SK-N-SH treated with all-trans-retinoic acid at 6 μM for 48 hours (cell line): ENCODE measurements around the gene QPCT.

Source experiments
- TOX ChIP-seq: fragments of 250-450 bp; sonication (Bioruptor Pico); IDR thresholded peaks from 2 replicates; pipeline ENCODE4 v1.8.0; 2021; ENCODE audit warnings: mild to moderate bottlenecking, moderate library complexity, borderline replicate concordance
- ZFP3 ChIP-seq: fragments of 250-450 bp; sonication (Bioruptor Pico); IDR thresholded peaks from 2 replicates; pipeline ENCODE4 v1.5.0; 2020; ENCODE audit warnings: mild to moderate bottlenecking, moderate library complexity
- TF ChIP-seq, protein P1 (sequence below): fragments of 250-450 bp; sonication (Bioruptor Pico); IDR thresholded peaks from 2 replicates; pipeline ENCODE4 v1.5.1; 2020; ENCODE audit warnings: low read depth, mild to moderate bottlenecking, moderate library complexity

- TF ChIP-seq TOX (no peak), ZFP3 (CRISPR knock-in tag) (no peak)
- TF ChIP-seq, protein P1, sequence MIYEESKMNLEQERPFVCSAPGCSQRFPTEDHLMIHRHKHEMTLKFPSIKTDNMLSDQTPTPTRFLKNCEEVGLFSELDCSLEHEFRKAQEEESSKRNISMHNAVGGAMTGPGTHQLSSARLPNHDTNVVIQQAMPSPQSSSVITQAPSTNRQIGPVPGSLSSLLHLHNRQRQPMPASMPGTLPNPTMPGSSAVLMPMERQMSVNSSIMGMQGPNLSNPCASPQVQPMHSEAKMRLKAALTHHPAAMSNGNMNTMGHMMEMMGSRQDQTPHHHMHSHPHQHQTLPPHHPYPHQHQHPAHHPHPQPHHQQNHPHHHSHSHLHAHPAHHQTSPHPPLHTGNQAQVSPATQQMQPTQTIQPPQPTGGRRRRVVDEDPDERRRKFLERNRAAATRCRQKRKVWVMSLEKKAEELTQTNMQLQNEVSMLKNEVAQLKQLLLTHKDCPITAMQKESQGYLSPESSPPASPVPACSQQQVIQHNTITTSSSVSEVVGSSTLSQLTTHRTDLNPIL, result no peak
These were observed 24.4 kb upstream of the QPCT start for GRCh38 chr2:37319754-37320609.
